OCI-LY1 (cell line): ENCODE data around the gene MYRF.

Source experiments
- H2AFZ ChIP-seq: fragments of 200-600 bp; sonication (generic), shearing (Covaris generic); 2 replicates; pipeline ENCODE4 v1.6.0; 2014; ENCODE audit warnings: antibody characterized with exemption, mild to moderate bottlenecking, low read length
- H3F3A ChIP-seq: fragments of 200-600 bp; sonication (generic), shearing (Covaris generic); 2 replicates; pipeline ENCODE4 v1.6.0; 2014; ENCODE audit warnings: mild to moderate bottlenecking, antibody characterized with exemption, low read length, moderate library complexity; ENCODE audit not compliant: insufficient read depth
- H3K27ac ChIP-seq: fragments of 200-600 bp; sonication (generic); 2 replicates; pipeline ENCODE4 v1.5.1; 2014; ENCODE audit warnings: low read length, mixed run types, mild to moderate bottlenecking, low read depth; ENCODE audit not compliant: poor library complexity, severe bottlenecking
- H3K27me3 ChIP-seq: fragments of 200-600 bp; sonication (generic); 2 replicates; pipeline ENCODE4 v1.6.0; 2014; ENCODE audit warnings: antibody characterized with exemption, mild to moderate bottlenecking, low read length, moderate library complexity; ENCODE audit not compliant: insufficient read depth
- H3K36me3 ChIP-seq: fragments of 200-600 bp; sonication (generic); 2 replicates; pipeline ENCODE4 v1.6.1; 2014; ENCODE audit warnings: mild to moderate bottlenecking, antibody characterized with exemption, low read length, moderate library complexity, mixed read lengths; ENCODE audit not compliant: insufficient read depth
- H3K4me1 ChIP-seq: fragments of 200-600 bp; sonication (generic); 2 replicates; pipeline ENCODE4 v1.5.1; 2014; ENCODE audit warnings: mild to moderate bottlenecking, low read length, moderate library complexity; ENCODE audit not compliant: insufficient read depth, severe bottlenecking
- H3K4me2 ChIP-seq: fragments of 200-600 bp; sonication (generic), shearing (Covaris generic); 2 replicates; pipeline ENCODE4 v1.6.1; 2014; ENCODE audit warnings: low read length
- H3K4me3 ChIP-seq: fragments of 200-600 bp; sonication (generic); 2 replicates; pipeline ENCODE4 v1.5.1; 2014; ENCODE audit warnings: low read length, low read depth, mild to moderate bottlenecking, mixed read lengths; ENCODE audit not compliant: poor library complexity, severe bottlenecking
- H3K79me2 ChIP-seq: fragments of 200-600 bp; shearing (Covaris generic); 2 replicates; pipeline ENCODE4 v1.6.1; 2016; ENCODE audit warnings: mixed run types, low read length, mixed read lengths; ENCODE audit not compliant: insufficient read depth
- H3K9ac ChIP-seq: fragments of 200-600 bp; sonication (generic), shearing (Covaris generic); 2 replicates; pipeline ENCODE4 v1.6.1; 2014; ENCODE audit warnings: mild to moderate bottlenecking, low read length, mixed read lengths
- H3K9me2 ChIP-seq: fragments of 200-600 bp; sonication (generic), shearing (Covaris generic); 2 replicates; pipeline ENCODE4 v1.6.1; 2014; ENCODE audit warnings: low read depth, mild to moderate bottlenecking, low read length, mixed read lengths
- H3K9me3 ChIP-seq: fragments of 200-600 bp; shearing (Covaris generic); 2 replicates; pipeline ENCODE4 v1.6.1; 2014; ENCODE audit warnings: low read length, mixed read lengths
- H4K20me1 ChIP-seq: fragments of 200-600 bp; sonication (generic), shearing (Covaris generic); 2 replicates; pipeline ENCODE4 v1.6.0; 2016; ENCODE audit warnings: mild to moderate bottlenecking, low read length; ENCODE audit not compliant: insufficient read depth
- EZH2 ChIP-seq: fragments of 200-600 bp; sonication (generic), shearing (Covaris generic); IDR thresholded peaks from 2 replicates; pipeline ENCODE4 v1.8.0; 2017; ENCODE audit warnings: borderline replicate concordance, mixed run types, mild to moderate bottlenecking, antibody characterized with exemption, low read length, moderate library complexity, mixed read lengths
- TF ChIP-seq, protein P1 (sequence below): fragments of 200-600 bp; sonication (generic), shearing (Covaris generic); IDR thresholded peaks from 2 replicates; pipeline ENCODE4 v1.5.1; 2017; ENCODE audit warnings: mild to moderate bottlenecking, antibody characterized with exemption, low read length, moderate library complexity, mixed read lengths

Gene MYRF

GRCh38 chr11:61709572-61709971 is 42.9 kb upstream of the MYRF start:
- no peak for TF ChIP-seq EZH2
- TF ChIP-seq, protein P1, sequence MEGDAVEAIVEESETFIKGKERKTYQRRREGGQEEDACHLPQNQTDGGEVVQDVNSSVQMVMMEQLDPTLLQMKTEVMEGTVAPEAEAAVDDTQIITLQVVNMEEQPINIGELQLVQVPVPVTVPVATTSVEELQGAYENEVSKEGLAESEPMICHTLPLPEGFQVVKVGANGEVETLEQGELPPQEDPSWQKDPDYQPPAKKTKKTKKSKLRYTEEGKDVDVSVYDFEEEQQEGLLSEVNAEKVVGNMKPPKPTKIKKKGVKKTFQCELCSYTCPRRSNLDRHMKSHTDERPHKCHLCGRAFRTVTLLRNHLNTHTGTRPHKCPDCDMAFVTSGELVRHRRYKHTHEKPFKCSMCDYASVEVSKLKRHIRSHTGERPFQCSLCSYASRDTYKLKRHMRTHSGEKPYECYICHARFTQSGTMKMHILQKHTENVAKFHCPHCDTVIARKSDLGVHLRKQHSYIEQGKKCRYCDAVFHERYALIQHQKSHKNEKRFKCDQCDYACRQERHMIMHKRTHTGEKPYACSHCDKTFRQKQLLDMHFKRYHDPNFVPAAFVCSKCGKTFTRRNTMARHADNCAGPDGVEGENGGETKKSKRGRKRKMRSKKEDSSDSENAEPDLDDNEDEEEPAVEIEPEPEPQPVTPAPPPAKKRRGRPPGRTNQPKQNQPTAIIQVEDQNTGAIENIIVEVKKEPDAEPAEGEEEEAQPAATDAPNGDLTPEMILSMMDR: no peak
- H3K27ac ChIP-seq: no peak overlapping the region
- no peaks in the 10 kb centered on the region for H3K36me3 ChIP-seq
- H3K4me1 ChIP-seq: no peaks in the 10 kb centered on the region
- no peak overlapping the region for H3K4me2 ChIP-seq
- no peaks in the 10 kb centered on the region for H3F3A ChIP-seq
- H3K9ac ChIP-seq: no peak overlapping the region
- no peaks in the 10 kb centered on the region for H3K9me2 ChIP-seq
- H2AFZ ChIP-seq: no peak overlapping the region
- H3K27me3 ChIP-seq: peaks cover 7% of the 10 kb centered on the region; the same call in 1 of the 2 replicates
- H3K79me2 ChIP-seq: no peaks in the 10 kb centered on the region
- no peaks in the 10 kb centered on the region for H4K20me1 ChIP-seq
- H3K9me3 ChIP-seq: no peaks in the 10 kb centered on the region
- H3K4me3 ChIP-seq: no peak overlapping the region

GRCh38 chr11:61710019-61710418 is 42.4 kb upstream of the MYRF start:
- Histone ChIP-seq H3K9me2 (no peaks in the 10 kb centered on the region), H3K36me3 (no peaks in the 10 kb centered on the region), H2AFZ (no peak overlapping the region), H3K27ac (no peak overlapping the region), H4K20me1 (no peaks in the 10 kb centered on the region), H3K79me2 (no peaks in the 10 kb centered on the region), H3K4me3 (no peak overlapping the region), H3K27me3 (peaks cover 7% of the 10 kb centered on the region; the same call in 1 of the 2 replicates), H3K9me3 (no peaks in the 10 kb centered on the region), H3K4me2 (no peak overlapping the region), H3K4me1 (no peaks in the 10 kb centered on the region), H3K9ac (no peak overlapping the region), H3F3A (no peaks in the 10 kb centered on the region)
- no peak for TF ChIP-seq EZH2
- TF ChIP-seq, protein P1: no peak

DNA sequence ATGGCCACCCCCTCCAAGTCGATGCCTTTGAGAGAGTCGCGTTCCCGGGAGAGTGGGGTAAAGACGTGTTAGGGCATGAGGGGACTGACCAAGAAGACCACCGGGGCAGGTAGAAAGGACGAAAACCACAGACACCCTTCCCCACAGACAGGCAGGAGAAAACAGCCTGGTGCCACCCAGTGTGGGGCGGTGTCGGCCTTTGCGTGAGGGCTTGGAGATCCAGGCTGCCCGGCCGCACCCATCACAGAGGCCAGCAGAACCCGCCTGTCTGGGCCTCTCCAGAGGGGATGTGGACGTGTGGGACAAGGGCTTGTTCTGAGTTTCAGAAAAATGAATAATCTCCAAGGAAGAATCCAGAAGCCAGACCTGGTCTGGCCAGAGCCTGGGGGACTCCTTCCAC is 41.4 kb upstream of the MYRF start:
- no peaks in the 10 kb centered on the region for H3K36me3 ChIP-seq
- H3K27ac ChIP-seq: no peak overlapping the region
- H3K27me3 ChIP-seq: peaks cover 7% of the 10 kb centered on the region; the same call in 1 of the 2 replicates
- H4K20me1 ChIP-seq: no peaks in the 10 kb centered on the region
- H2AFZ ChIP-seq: no peak overlapping the region
- no peak overlapping the region for H3K4me2 ChIP-seq
- H3K9me2 ChIP-seq: no peaks in the 10 kb centered on the region
- no peak overlapping the region for H3K9ac ChIP-seq
- H3K4me1 ChIP-seq: no peaks in the 10 kb centered on the region
- no peaks in the 10 kb centered on the region for H3K9me3 ChIP-seq
- no peak overlapping the region for H3K4me3 ChIP-seq
- H3K79me2 ChIP-seq: no peaks in the 10 kb centered on the region
- TF ChIP-seq EZH2: no peak
- TF ChIP-seq, protein P1: no peak
- no peaks in the 10 kb centered on the region for H3F3A ChIP-seq
